ENCODE data around the gene AFTPH. TPM values are rescaled to one million over a fixed set of nuclear protein-coding genes. Genes with fewer than 3 reads are reported as not detected.

Gene AFTPH
- total RNA-seq, 1 experiment from 2014 or later = 40.5 TPM

- Histone ChIP-seq H3K79me2 (ENCODE audit: low read depth) (no peaks in the 10 kb centered on the region), H3K4me3 (no peak overlapping the region), H3K9me3 (ENCODE audit: insufficient read depth, low read depth) (no peaks in the 10 kb centered on the region), H3K36me3 (ENCODE audit: low read depth) (no peaks in the 10 kb centered on the region), H3K4me2 (no peak overlapping the region), H3K27me3 (ENCODE audit: insufficient read depth, low read depth) (no peaks in the 10 kb centered on the region), H4K20me1 (ENCODE audit: insufficient read depth) (no peaks in the 10 kb centered on the region), H3K4me1 (replicated peaks; ENCODE audit: insufficient read depth) (no peaks in the 10 kb centered on the region), H2AFZ (no peak overlapping the region), H3K27ac (no peak overlapping the region), H3F3A (ENCODE audit: insufficient read depth, low read depth) (no peaks in the 10 kb centered on the region), H3K9me2 (ENCODE audit: insufficient read depth) (no peaks in the 10 kb centered on the region)
- no TSS peak for BruUV-seq (replicated peaks)
- ChIA-PET POLR2A (ENCODE audit: unreplicated experiment) (no interaction called here), CTCF (no interaction called here)
- no peak for TF ChIP-seq EZH2 (IDR thresholded peaks at IDR 0.05; ENCODE audit: low read depth)
- DNase-seq = no peak
- intact Hi-C loops (cut with micrococcal nuclease; ENCODE audit: unreplicated experiment) = no loop called here
These were observed 98.5 kb downstream of the AFTPH start for GRCh38 chr2:64622443-64623241.

GRCh38 chr2:64623242-64623850 lies 99.2 kb downstream of the AFTPH start:
- H3K27me3 ChIP-seq (ENCODE audit: insufficient read depth, low read depth) = no peaks in the 10 kb centered on the region
- no peak for DNase-seq
- H4K20me1 ChIP-seq (ENCODE audit: insufficient read depth) = no peaks in the 10 kb centered on the region
- H3K4me3 ChIP-seq = no peak overlapping the region
- H3K79me2 ChIP-seq (ENCODE audit: low read depth) = no peaks in the 10 kb centered on the region
- no TSS peak for BruUV-seq (replicated peaks)
- no peak overlapping the region for H3K4me2 ChIP-seq
- no peaks in the 10 kb centered on the region for H3F3A ChIP-seq (ENCODE audit: insufficient read depth, low read depth)
- CTCF ChIA-PET = no interaction called here
- H3K27ac ChIP-seq = no peak overlapping the region
- TF ChIP-seq EZH2 (IDR thresholded peaks at IDR 0.05; ENCODE audit: low read depth) (no peak), CTCF (conservative IDR thresholded peaks at IDR 0.05) (no peak)
- H3K4me1 ChIP-seq (replicated peaks; ENCODE audit: insufficient read depth) = no peaks in the 10 kb centered on the region
- H2AFZ ChIP-seq = no peak overlapping the region
- intact Hi-C loops (cut with micrococcal nuclease; ENCODE audit: unreplicated experiment) = no loop called here
- no peaks in the 10 kb centered on the region for H3K36me3 ChIP-seq (ENCODE audit: low read depth)
- POLR2A ChIA-PET (ENCODE audit: unreplicated experiment) = no interaction called here
- H3K9me3 ChIP-seq (ENCODE audit: insufficient read depth, low read depth) = no peaks in the 10 kb centered on the region
- no peaks in the 10 kb centered on the region for H3K9me2 ChIP-seq (ENCODE audit: insufficient read depth)

DNA sequence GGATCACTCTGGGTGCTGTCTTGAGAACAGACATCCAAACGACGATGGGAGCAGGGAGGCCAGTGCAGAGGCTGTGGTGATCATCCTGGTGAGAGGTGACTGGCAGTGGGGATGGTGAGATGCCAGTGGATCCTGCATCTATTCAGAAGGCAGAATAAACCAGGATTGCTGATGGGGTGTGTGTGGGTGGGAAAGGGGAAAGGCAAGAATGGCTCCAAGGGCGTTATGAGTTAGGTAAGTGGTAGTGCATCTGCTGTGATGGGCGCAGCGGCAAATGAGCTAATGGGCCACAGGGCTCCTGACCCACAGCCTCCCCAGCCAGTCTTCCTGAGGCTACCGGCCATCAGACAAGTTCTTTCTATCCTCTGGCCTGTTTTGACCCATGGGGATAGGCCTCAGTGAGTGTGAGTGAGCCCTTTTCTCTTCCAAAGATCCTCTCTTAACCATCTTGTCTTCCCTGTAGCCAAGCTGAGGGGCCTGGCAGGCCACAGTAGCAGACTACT lies 100.0 kb downstream of the AFTPH start:
- CTCF ChIA-PET = no interaction called here
- no peaks in the 10 kb centered on the region for H4K20me1 ChIP-seq (ENCODE audit: insufficient read depth)
- no peaks in the 10 kb centered on the region for H3K9me3 ChIP-seq (ENCODE audit: insufficient read depth, low read depth)
- no TSS peak for BruUV-seq (replicated peaks)
- intact Hi-C loops (cut with micrococcal nuclease; ENCODE audit: unreplicated experiment) = no loop called here
- H3K27me3 ChIP-seq (ENCODE audit: insufficient read depth, low read depth) = no peaks in the 10 kb centered on the region
- H3K4me2 ChIP-seq = no peak overlapping the region
- DNase-seq = no peak
- no peak for TF ChIP-seq CTCF (conservative IDR thresholded peaks at IDR 0.05)
- no peak for TF ChIP-seq EZH2 (IDR thresholded peaks at IDR 0.05; ENCODE audit: low read depth)
- no peak overlapping the region for H3K27ac ChIP-seq
- H2AFZ ChIP-seq = no peak overlapping the region
- POLR2A ChIA-PET (ENCODE audit: unreplicated experiment) = no interaction called here
- H3K36me3 ChIP-seq (ENCODE audit: low read depth) = no peaks in the 10 kb centered on the region
- no peaks in the 10 kb centered on the region for H3K79me2 ChIP-seq (ENCODE audit: low read depth)
- no peaks in the 10 kb centered on the region for H3K4me1 ChIP-seq (replicated peaks; ENCODE audit: insufficient read depth)
- H3K4me3 ChIP-seq = no peak overlapping the region
- H3F3A ChIP-seq (ENCODE audit: insufficient read depth, low read depth) = peaks cover 2% of the 10 kb centered on the region; the same call in 1 of the 2 replicates
- no peaks in the 10 kb centered on the region for H3K9me2 ChIP-seq (ENCODE audit: insufficient read depth)
